NCI-H1105 treated with DMSO at 0.1 percent for 48 hours (cell line): ENCODE data around the gene ANKMY1.

Source experiments
- DNase-seq: peaks from one replicate; lab custom pipeline; 2025; lab: John Stamatoyannopoulos, UW

The ANKMY1 gene

GRCh38 chr2:240579771-240580614 lies 22.2 kb upstream of the ANKMY1 start:
- DNase-seq: no peak

- no peak for DNase-seq
Observed at GRCh38 chr2:240579071-240579762, 21.4 kb upstream of the ANKMY1 start.

- no peak for DNase-seq
Observed at GRCh38 chr2:240578488-240578887, 20.7 kb upstream of the ANKMY1 start.

GRCh38 chr2:240578110-240578450 lies 20.3 kb upstream of the ANKMY1 start:
- no peak for DNase-seq

- no peak for DNase-seq
Observed at GRCh38 chr2:240577281-240578109, 19.7 kb upstream of the ANKMY1 start.

GRCh38 chr2:240576436-240577205 lies 18.8 kb upstream of the ANKMY1 start:
- no peak for DNase-seq

GRCh38 chr2:240576036-240576435 lies 18.2 kb upstream of the ANKMY1 start:
- DNase-seq: no peak

- DNase-seq: no peak
Observed at GRCh38 chr2:240575101-240575965, 17.5 kb upstream of the ANKMY1 start.

- DNase-seq: no peak
Observed at GRCh38 chr2:240574386-240575100, 16.8 kb upstream of the ANKMY1 start.

- no peak for DNase-seq
Observed at GRCh38 chr2:240573516-240574385, 16.0 kb upstream of the ANKMY1 start.

GRCh38 chr2:240573071-240573515 lies 15.3 kb upstream of the ANKMY1 start:
- DNase-seq: no peak

GRCh38 chr2:240572141-240573031 lies 14.6 kb upstream of the ANKMY1 start:
- DNase-seq: no peak

- DNase-seq: no peak
Observed at GRCh38 chr2:240571314-240571973, 13.7 kb upstream of the ANKMY1 start.

- DNase-seq: no peak
Observed at GRCh38 chr2:240570531-240571313, 12.9 kb upstream of the ANKMY1 start.

GRCh38 chr2:240569998-240570530 lies 12.3 kb upstream of the ANKMY1 start:
- DNase-seq: no peak

GRCh38 chr2:240569523-240569997 lies 11.8 kb upstream of the ANKMY1 start:
- DNase-seq: no peak
